ENCODE measurements around the gene CD8A.
"Not testable (repeated sequence)": the region's sequence is repeated elsewhere in the genome, so short reads cannot be mapped to it uniquely, and the experiment has no call there.

The CD8A gene

DNA sequence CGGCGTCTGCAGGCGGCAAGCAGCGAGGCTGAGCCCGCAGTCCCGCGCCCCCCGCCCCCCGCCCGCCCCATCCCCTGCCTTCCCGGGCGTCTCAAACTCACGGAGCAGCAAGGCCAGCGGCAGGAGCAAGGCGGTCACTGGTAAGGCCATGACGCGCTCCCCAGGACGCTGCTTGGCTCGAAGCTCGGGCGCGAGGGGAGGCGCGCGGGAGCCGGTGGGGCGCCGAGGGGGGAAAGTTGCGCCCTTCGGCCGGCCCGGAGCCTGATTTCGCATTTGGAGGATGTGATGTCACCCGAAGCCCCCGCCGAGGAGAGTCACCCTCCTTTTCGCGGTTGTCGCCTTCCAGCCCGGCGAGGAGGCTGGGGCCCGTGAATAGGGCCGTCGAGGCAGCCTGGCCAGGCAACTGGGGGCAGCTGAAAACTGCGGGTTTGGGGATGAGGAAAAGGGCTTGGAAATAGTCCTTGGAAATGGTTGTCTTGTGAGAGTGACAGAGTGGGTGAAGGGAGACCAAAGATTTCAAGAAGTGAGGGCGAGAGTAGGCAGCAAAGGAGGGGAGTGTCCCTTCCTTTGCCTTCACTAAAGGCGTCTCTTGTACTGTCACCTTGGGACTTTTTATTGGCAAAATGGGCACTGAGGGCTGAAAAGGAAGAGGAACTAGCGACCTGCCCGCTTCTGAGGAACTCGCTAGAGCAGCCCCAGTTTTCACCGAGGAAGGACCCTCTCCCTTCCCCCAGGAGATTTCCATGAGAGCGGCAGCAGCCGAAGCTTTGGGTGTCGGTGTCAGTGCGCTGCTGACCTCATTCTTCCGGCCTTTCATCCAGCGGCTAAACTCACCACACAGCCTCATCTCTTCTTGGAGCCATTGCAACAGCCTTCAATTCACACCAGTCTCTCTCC lies at the start of gene CD8A:
Gene CD8A (minus strand): TSS at position 238 of the 897 bp plus-strand sequence. CDS start 88 bp downstream, at position 150.
- peak; percentile 67 for DNase-seq (ENCODE audit: low read depth)

DNA sequence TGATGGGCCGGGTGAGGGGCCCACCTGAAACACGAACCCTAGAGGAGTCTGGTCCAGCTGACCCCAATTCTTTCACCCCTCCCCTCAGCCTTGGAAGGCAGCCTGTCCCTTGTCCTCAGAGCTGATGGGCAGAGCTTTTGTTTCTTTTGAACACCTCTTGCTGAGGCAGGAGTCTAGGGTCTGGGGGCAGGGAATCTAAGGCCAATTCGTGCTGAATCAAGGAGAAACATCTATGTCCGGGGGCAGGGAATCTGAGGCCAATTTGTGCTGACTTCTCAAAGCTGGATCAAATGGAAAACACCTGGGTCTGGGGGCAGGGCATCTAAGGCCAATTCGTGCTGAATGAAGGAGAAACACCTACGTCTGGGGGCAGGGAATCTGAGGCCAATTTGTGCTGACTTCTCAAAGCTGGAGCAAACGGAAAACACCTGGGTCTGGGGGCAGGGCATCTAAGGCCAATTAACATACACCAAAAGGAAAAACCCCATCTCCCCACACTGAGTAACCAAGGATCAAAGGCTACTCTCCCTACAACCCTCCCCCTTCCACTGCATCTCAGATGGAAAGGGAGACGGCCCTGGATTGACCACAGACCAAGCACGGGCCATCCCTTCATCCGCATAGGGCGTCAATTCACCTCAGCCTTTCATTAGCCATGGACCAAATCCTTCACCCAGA lies 49.3 kb upstream of the CD8A start:
- not testable (repeated sequence) for DNase-seq (ENCODE audit: low read depth)

- not testable (repeated sequence) for DNase-seq (ENCODE audit: low read depth)
These were observed 48.7 kb upstream of the CD8A start for GRCh38 chr2:86839455-86839854.

GRCh38 chr2:86837714-86838113 lies 47.0 kb upstream of the CD8A start:
- not testable (repeated sequence) for DNase-seq (ENCODE audit: low read depth)

DNA sequence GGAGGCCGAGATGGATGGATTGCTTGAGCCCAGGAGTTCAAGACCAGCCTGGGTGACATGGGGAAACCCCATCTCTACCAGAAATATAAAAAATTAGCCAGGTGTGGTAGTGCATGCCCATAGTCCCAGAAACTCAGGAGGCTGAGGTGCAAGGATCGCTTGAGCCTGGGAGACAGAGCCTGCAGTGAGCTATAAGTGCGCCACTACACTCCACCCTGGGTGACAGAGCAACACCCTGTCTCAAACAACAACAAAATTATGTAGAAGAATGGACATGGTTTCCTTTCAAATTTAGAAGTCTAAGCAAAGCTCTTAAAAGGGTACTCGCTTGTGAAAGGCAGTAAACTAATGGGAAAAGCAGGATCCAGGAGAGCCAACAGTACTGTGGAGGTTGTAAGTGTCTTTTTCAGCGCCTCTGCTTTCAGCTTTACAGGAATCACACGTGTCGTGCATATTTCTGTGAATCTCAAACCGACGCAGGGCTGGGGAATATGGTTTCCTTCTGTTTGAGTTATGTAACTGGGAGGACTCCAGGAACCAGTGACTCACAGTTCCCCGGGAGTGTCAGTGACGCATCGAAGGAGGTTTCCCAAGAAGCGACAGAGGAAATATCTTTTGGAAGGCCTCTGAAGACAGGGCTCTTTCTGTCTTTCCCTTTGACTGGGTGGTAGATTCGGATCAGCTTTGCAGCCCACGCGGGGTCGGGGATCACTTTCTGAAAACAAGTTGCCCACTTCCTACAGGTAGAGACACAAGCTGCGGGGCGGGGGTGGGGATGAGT lies 46.4 kb upstream of the CD8A start:
- peak; percentile 42 for DNase-seq (ENCODE audit: low read depth)

DNA sequence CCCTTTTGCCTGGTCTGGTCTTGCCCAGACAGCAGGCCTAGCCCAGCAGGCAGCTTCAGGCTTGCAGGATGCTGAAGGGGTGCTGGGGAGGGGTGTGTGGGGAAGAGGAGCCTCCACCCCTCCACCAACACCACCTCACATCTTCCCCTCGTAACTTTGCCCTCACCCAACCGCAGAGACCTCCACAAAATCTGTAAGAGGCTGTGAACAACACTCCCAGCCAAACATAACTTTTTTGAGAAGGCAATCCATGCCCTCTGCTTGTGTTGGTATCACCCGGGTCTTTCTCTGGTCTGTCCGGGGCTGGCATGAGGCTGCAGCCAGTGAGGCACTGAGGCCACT lies 44.8 kb upstream of the CD8A start:
- not testable (repeated sequence) for DNase-seq (ENCODE audit: low read depth)

DNA sequence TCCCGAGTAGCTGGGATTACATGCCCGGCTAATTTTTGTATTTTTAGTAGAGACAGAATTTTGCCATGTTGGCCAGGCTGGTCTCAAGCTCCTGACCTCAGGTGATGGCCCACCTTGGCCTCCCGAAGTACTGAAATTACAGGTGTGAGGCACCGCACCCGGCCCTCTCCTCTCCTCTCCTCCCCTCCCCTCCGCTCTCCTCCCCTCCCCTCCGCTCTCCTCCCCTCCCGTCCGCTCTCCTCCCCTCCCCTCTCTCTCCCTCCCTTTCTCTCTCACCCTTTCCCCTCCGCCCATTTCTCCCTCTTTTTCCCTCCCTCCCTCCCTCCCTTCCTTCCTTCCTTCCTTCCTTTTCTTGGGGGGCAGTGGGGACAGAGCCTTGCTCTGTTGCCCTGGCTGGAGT lies 42.6 kb upstream of the CD8A start:
- no peak for DNase-seq (ENCODE audit: low read depth)

DNA sequence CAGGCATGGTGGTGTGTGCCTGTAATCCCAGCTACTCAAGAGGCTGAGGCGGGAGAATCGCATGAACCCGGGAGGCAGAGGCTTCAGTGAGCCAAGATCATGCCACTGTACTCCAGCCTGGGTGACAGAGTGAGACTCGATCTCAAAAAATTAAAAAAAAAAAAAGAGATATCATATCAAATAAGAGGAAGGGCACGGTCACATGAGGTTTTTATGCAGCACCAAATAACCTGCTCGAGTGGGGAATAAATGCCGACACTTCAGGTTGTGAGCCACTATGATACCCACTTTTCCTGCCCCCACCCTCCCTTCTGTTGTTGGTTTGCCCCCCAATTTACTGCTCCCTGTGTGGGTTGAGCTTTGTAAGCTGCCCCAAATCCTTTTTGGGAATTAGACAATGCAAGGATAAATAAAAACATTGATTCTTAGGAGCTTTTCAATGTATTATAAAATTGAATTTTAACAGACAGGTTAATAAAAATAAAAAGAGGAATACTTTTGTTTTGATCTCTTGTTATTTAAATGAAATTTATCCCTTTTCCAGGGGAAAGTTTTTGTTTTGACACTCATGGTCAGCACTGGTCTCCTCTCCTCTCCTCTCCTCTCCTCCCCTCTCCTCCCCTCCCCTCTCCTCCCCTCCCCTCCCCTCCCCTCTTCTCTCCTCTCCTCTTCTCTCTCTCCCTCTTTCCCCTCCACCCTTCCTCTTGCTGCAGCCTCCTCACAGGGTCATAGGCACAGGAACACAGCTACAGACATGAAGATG lies 41.8 kb upstream of the CD8A start:
- DNase-seq (ENCODE audit: low read depth): no peak

GRCh38 chr2:86831537-86831936 lies 40.8 kb upstream of the CD8A start:
- no peak for DNase-seq (ENCODE audit: low read depth)

DNA sequence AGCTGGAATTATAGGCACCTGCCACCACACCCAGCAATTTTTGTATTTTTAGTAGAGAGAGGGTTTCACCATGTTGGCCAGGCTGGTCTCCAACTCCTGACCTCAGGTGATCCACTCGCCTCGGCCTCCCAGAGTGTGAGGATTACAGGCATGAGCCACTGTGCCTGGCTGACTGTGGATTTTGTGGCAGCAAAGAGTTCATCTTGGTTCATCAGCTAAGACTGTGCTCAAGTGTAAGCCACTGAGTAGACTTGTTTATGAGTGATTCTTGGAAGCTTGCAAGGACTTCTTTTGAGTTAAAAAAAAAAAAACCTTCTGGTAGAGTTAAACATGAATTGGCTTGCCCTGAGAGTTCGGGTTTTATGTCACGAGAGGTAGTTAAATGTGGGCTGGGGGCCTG lies 36.2 kb upstream of the CD8A start:
- DNase-seq (ENCODE audit: low read depth): no peak

DNA sequence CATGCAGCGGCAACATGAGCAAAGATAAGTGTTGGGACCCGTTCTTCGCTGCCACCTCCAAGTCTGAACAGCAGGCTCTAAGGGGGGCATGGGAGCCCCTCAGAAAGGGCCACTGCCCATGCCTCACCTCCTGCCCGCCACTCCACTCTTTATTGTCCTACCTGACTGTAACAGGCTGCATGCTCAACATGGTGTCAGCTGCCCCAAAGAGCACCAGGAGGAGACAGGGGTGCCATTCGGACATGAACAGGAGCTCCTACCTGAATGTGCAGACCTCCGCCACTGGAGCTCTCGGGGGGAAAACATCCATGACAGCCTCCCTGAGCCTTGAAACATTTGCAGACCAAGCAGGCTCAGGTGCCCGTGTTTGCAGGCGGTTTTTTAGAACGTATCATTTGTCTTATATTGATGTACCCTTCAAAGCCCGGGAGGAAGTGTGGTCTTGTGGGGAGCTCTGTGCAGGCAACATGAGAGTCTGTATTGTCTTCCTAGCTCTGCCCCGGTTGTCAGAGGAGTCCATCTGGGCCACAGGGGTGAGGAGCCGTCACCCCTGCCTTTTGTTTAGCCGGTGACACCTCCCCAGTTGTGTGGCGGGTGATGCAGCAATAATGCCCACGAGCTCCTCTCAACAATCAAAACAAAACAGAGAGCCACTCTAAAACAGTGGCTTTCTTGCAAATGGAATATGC lies 35.1 kb upstream of the CD8A start:
- DNase-seq (ENCODE audit: low read depth): no peak

GRCh38 chr2:86825036-86825692 lies 34.5 kb upstream of the CD8A start:
- DNase-seq (ENCODE audit: low read depth): no peak

DNA sequence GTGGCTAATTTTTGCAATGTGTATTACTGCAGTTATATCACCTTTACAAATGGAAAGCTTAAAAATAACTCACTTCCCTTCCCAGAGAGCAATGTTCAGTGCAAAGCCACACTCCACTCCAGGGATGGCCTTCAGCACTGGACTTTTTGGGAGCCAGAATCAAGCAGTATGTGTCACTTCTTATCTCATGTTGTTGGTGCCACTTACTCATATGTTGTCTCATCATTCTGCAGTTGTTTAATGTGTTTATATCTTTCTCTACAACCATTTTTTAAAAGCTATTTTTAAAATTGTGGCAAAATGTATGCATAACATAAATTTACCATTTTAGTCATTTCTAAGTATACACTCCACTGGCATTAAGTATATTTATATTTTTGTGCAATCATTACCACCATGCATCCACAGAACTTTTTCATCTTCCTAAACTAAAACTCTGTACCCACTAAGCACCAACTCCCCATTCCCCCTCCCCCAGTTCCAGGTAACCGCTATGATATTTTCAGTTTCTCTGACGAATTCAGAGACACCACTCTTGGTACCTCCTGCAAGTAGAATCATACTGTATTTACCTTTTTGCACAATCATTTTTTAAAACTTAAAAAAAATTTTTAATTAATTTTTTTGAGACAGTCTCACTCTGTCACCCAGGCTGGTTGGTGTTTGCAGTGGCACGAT lies 32.1 kb upstream of the CD8A start:
- DNase-seq (ENCODE audit: low read depth): no peak

DNA sequence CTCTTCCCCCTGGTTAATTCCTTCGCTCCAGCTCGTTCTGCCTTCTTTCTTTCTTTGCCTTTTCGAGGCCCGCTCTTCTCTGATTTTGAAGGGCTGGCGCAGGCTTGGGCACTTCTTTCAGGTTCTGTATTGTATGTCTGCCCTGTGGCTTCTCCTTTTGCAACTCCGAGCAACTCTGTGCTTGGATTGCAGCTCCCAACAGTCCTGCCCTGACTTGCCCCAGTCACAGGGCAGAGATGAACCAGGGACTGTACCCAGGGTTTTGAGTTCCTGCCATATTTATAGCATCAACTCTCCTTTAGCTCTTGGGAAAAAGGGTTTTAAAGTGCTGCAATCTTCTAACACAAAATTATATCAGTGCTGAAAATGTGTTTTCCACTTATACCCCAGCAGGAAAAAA lies 31.1 kb upstream of the CD8A start:
- DNase-seq (ENCODE audit: low read depth): no peak

GRCh38 chr2:86821306-86821705 lies 30.6 kb upstream of the CD8A start:
- no peak for DNase-seq (ENCODE audit: low read depth)

- DNase-seq (ENCODE audit: low read depth): no peak
These were observed 28.2 kb upstream of the CD8A start for GRCh38 chr2:86818957-86819356.

DNA sequence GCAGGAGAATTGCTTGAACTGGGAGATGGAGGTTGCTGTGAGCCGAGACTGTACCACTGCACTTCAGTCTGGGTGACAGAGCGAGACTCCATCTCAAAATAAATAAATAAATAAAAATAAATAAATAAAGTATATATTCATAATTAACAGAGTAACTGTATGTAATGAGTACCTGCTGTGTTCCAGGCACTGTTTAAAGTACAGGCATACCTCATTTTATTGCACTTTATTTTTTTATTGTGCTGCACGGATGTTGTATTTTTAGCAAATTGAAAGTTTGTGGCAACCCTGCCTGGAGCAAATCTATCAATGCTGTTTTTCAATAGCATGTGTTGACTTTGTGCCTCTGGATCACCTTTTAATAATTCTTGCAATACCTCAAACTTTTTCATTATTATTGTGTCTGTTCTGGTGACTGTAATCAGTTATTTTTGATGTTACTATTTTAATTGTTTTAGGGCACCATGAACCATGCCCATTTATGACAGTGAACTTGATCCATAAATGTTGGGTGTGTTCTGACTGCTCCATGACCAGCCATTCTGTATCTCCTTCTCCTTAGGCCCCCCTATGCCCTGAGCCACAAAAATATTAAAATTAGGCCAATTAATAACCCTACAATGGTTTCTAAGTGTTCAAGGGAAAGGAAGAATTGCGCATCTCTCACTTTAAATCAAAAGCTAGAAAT lies 27.5 kb upstream of the CD8A start:
- no peak for DNase-seq (ENCODE audit: low read depth)

DNA sequence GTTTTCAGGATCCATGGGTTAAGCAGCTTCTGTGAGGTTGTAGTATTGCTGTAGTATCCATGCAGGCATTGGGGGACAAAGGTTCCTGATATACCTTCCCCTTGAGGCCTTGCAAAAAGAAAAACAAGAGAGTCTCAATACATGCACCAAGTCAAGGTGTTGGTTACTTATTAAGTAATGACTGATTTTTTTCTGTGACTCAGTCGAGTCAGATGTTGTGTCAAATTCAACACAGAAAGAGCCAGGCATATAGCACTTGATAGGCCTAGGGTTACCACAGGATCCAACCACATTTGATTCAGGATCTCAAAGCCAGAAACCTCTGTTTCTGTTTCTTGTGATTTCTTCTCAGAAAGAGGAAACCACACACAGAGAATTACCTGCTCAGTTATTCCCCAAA lies 24.9 kb upstream of the CD8A start:
- no peak for DNase-seq (ENCODE audit: low read depth)

DNA sequence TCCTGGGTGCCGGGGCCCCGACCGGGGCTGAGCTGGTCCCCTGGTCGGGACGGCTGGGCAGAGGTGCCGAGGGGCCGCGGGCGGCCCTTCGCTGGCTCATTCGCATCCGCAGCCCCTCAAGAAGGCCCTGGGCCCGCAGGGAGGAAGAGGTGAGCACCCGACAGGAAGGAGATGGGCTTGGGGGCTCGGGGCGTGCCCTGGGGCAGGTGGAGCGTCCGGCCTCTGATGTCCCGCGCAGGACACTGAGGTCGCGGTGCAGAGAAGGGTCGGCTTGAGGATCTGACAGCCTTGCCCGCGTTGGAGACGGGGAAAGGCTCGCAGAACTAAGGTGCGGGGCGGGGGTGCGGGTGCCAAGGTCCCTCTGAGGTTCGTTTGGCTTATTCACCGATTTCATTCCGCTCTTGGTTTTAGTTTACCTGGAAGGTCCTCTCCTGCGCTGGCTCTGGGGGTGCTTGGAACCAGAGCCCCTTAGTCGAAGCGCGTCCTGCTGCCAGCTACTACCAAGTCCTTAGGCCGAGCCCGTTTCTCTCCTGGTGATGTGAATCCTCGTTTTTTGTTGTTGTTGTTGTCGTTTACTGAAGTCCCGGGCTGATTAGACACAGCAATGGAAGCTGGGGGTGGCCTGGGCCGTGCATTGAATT lies 18.9 kb upstream of the CD8A start:
- no peak for DNase-seq (ENCODE audit: low read depth)

All from stimulated activated CD8-positive, alpha-beta memory T cell treated with anti-CD3 and anti-CD28 coated beads, Interleukin-12 subunit alpha, Interleukin-12 subunit beta, amount 100 ng/mL, for 1 hour (primary cell).